DND-41 (cell line): ENCODE data around the gene ZIC5.

Experiments used
- CTCF ChIP-seq: IDR thresholded peaks from 2 replicates; pipeline ENCODE4 v1.5.1; 2012; ENCODE audit warnings: borderline replicate concordance, low read length, moderate library complexity, mild to moderate bottlenecking; ENCODE audit not compliant: poor library complexity, severe bottlenecking; ENCODE audit errors: extremely low read depth
- EZH2 ChIP-seq: IDR thresholded peaks from 3 replicates; pipeline ENCODE4 v1.6.1; 2012; ENCODE audit warnings: borderline replicate concordance, low read depth, mild to moderate bottlenecking, moderate library complexity, low read length, inconsistent platforms; ENCODE audit not compliant: severe bottlenecking

GRCh38 chr13:99988529-99989275, 17.1 kb upstream of the ZIC5 start:
- no peak for TF ChIP-seq CTCF
- TF ChIP-seq EZH2, result no peak
